Calu3 (cell line): ENCODE measurements around the gene UBE2J2. TPM values are rescaled to one million over a fixed set of nuclear protein-coding genes. Genes with fewer than 3 reads are reported as not detected.

ENCODE experiments used
- BruUV-seq: library from RNA; stranded (reverse); fragments of 400-500 nt; replicated peaks from 2 replicates; lab custom pipeline; 2021; lab: Mats Ljungman, UMichigan
- CTCF ChIA-PET: fragments of 300-600 bp; sonication (Branson Sonifier 250); formaldehyde crosslinking; loops from one replicate; lab custom pipeline; 2022; ENCODE audit warnings: antibody characterized with exemption; lab: Charles Lee
- DNase-seq: peaks from one replicate; pipeline ENCODE4 v3.0.0; 2022
- H3K27ac Mint-ChIP-seq: one replicate; pipeline ENCODE4 v1.8.0; 2022; ENCODE audit warnings: mixed read lengths; ENCODE audit not compliant: unreplicated experiment
- H3K27me3 Mint-ChIP-seq: one replicate; pipeline ENCODE4 v1.8.0; 2022; ENCODE audit warnings: mixed read lengths; ENCODE audit not compliant: unreplicated experiment
- H3K36me3 Mint-ChIP-seq: one replicate; pipeline ENCODE4 v1.8.0; 2022; ENCODE audit warnings: mild to moderate bottlenecking, moderate library complexity, mixed read lengths; ENCODE audit not compliant: insufficient read depth, unreplicated experiment
- H3K4me1 Mint-ChIP-seq: one replicate; pipeline ENCODE4 v1.8.0; 2022; ENCODE audit warnings: mild to moderate bottlenecking, low read depth, mixed read lengths; ENCODE audit not compliant: unreplicated experiment
- H3K4me3 Mint-ChIP-seq: one replicate; pipeline ENCODE4 v1.8.0; 2022; ENCODE audit warnings: mild to moderate bottlenecking, low read depth, moderate library complexity, mixed read lengths; ENCODE audit not compliant: unreplicated experiment
- H3K9me3 Mint-ChIP-seq: one replicate; pipeline ENCODE4 v1.8.0; 2022; ENCODE audit warnings: low read depth, mixed read lengths; ENCODE audit not compliant: unreplicated experiment
- CTCF ChIP-seq: fragments of 200-600 bp; IDR thresholded peaks from one replicate; pipeline ENCODE4 v1.8.0; 2022; ENCODE audit warnings: antibody characterized with exemption; ENCODE audit not compliant: unreplicated experiment
- intact Hi-C: fragments of 100-400 bp; cut with micrococcal nuclease; formaldehyde crosslinking; loops from one replicate; pipeline ENCODE4 v1.10.0; 2022; ENCODE audit not compliant: unreplicated experiment
- total RNA-seq: library from RNA; stranded (reverse); gene quantifications from 2 replicates; pipeline ENCODE4 v1.2.3, GENCODE V29; 2022

UBE2J2 gene
- total RNA-seq, 1 experiment from 2014 or later = 45.6 TPM

- BruUV-seq = no TSS peak
- CTCF ChIA-PET = no interaction called here
- no peak overlapping the region for H3K27ac Mint-ChIP-seq
- TF ChIP-seq CTCF = no peak
- no peak overlapping the region for H3K4me3 Mint-ChIP-seq
- H3K9me3 Mint-ChIP-seq = no peaks in the 10 kb centered on the region
- H3K36me3 Mint-ChIP-seq = peaks cover 78% of the 10 kb centered on the region
- intact Hi-C loops = no loop called here
- H3K4me1 Mint-ChIP-seq = peaks cover 27% of the 10 kb centered on the region
- DNase-seq = no peak
- H3K27me3 Mint-ChIP-seq = no peaks in the 10 kb centered on the region
Observed at GRCh38 chr1:1320666-1321448, 47.2 kb upstream of the UBE2J2 start.

GRCh38 chr1:1319646-1319941 lies 45.9 kb upstream of the UBE2J2 start:
- Mint-ChIP-seq H3K27me3 (no peaks in the 10 kb centered on the region), H3K36me3 (peaks cover 79% of the 10 kb centered on the region), H3K27ac (peak overlapping the region; percentile 54), H3K4me3 (peak overlapping the region; percentile 19), H3K4me1 (peaks cover 27% of the 10 kb centered on the region), H3K9me3 (no peaks in the 10 kb centered on the region)
- no TSS peak for BruUV-seq
- intact Hi-C loops = no loop called here
- CTCF ChIA-PET = no interaction called here
- no peak for TF ChIP-seq CTCF
- DNase-seq = no peak

GRCh38 chr1:1318777-1319645 lies 45.4 kb upstream of the UBE2J2 start:
- peak overlapping the region; percentile 19 for H3K4me3 Mint-ChIP-seq
- H3K4me1 Mint-ChIP-seq = peaks cover 27% of the 10 kb centered on the region
- no peak for TF ChIP-seq CTCF
- CTCF ChIA-PET = no interaction called here
- BruUV-seq = no TSS peak
- DNase-seq = no peak
- H3K27me3 Mint-ChIP-seq = no peaks in the 10 kb centered on the region
- intact Hi-C loops = no loop called here
- peaks cover 77% of the 10 kb centered on the region for H3K36me3 Mint-ChIP-seq
- H3K9me3 Mint-ChIP-seq = no peaks in the 10 kb centered on the region
- H3K27ac Mint-ChIP-seq = peak overlapping the region; percentile 54

- CTCF ChIA-PET = interaction anchor here (0.7 kb wide), 1 partner anchor 380 kb away, joined by 5 read pairs; no protein-coding TSS in a partner anchor
- no peaks in the 10 kb centered on the region for H3K27me3 Mint-ChIP-seq
- no peak overlapping the region for H3K27ac Mint-ChIP-seq
- H3K4me3 Mint-ChIP-seq = no peak overlapping the region
- DNase-seq = peak; percentile 73
- intact Hi-C loops = no loop called here
- BruUV-seq = TSS peak; percentile 14
- TF ChIP-seq CTCF = no peak
- peaks cover 75% of the 10 kb centered on the region for H3K36me3 Mint-ChIP-seq
- no peaks in the 10 kb centered on the region for H3K9me3 Mint-ChIP-seq
- peaks cover 19% of the 10 kb centered on the region for H3K4me1 Mint-ChIP-seq
Observed at GRCh38 chr1:1318131-1318652, 44.5 kb upstream of the UBE2J2 start.
